Measurements from ENCODE around the gene ING3. TPM values are rescaled to one million over a fixed set of nuclear protein-coding genes. Genes with fewer than 3 reads are reported as not detected.

The ING3 gene
- total RNA-seq, 2 experiments from 2014 or later = 21.7 to 24.1 TPM

GRCh38 chr7:120997882-120998474 is 47.4 kb downstream of the ING3 start:
- Mint-ChIP-seq H3K36me3 (ENCODE audit: low read depth) (no peaks in the 10 kb centered on the region), H3K27me3 (peaks cover 5% of the 10 kb centered on the region), H3K9me3 (no peaks in the 10 kb centered on the region), H3K27ac (no peak overlapping the region), H3K4me1 (ENCODE audit: low read depth) (peaks cover 15% of the 10 kb centered on the region), H3K4me3 (no peak overlapping the region)
- TF ChIP-seq, protein P1, sequence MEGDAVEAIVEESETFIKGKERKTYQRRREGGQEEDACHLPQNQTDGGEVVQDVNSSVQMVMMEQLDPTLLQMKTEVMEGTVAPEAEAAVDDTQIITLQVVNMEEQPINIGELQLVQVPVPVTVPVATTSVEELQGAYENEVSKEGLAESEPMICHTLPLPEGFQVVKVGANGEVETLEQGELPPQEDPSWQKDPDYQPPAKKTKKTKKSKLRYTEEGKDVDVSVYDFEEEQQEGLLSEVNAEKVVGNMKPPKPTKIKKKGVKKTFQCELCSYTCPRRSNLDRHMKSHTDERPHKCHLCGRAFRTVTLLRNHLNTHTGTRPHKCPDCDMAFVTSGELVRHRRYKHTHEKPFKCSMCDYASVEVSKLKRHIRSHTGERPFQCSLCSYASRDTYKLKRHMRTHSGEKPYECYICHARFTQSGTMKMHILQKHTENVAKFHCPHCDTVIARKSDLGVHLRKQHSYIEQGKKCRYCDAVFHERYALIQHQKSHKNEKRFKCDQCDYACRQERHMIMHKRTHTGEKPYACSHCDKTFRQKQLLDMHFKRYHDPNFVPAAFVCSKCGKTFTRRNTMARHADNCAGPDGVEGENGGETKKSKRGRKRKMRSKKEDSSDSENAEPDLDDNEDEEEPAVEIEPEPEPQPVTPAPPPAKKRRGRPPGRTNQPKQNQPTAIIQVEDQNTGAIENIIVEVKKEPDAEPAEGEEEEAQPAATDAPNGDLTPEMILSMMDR (IDR thresholded peaks at IDR 0.05) = no peak
- ChIA-PET POLR2A (no interaction called here), CTCF (interaction anchor here (2.4 kb wide), 1 partner anchor 10 kb away, joined by 10 read pairs; the partner anchor contains the start of gene CPED1)
- intact Hi-C loops (cut with micrococcal nuclease) = no loop called here
- ATAC-seq = no peak
- DNase-seq = no peak

GRCh38 chr7:120998520-120998919 is 47.9 kb downstream of the ING3 start:
- CTCF ChIA-PET = interaction anchor here (0.7 to 2.4 kb wide), 3 partner anchors 9 to 12 kb away, joined by 3 to 10 read pairs (median 3); partner anchors contain the start of gene CPED1
- Mint-ChIP-seq H3K27me3 (peaks cover 6% of the 10 kb centered on the region), H3K4me3 (no peak overlapping the region), H3K4me1 (ENCODE audit: low read depth) (peaks cover 15% of the 10 kb centered on the region), H3K27ac (no peak overlapping the region), H3K9me3 (no peaks in the 10 kb centered on the region), H3K36me3 (ENCODE audit: low read depth) (no peaks in the 10 kb centered on the region)
- ATAC-seq (no peak), DNase-seq (no peak)
- intact Hi-C loops (cut with micrococcal nuclease) = no loop called here
- TF ChIP-seq, protein P1 (IDR thresholded peaks at IDR 0.05) = no peak
- POLR2A ChIA-PET = no interaction called here

DNA sequence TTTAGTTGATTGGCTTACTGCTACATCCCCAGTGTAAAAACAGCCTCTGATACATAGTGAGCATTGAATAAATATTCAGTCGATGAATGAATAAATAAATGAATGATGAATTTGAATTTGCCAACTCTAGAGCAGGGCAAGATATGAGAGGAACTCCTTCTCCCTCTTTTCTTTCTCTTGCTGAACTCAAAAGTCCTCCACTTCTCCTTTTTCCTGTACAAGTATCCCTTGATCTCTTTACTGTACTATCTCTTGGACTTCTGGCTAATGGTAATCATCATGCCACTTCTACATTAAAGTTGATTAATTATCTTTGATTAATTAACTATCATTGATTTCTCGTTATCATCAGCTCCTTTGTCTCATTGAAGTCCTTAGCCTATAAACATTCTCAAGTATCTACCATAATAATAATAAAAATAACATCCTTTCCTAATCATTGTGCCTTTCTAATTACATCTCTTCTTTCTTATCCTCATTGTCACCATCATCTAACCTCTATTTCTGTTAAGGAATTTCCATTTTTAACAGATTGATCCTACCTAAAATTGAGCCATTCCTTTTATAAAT is 48.5 kb downstream of the ING3 start:
- ChIA-PET CTCF (interaction anchor here (0.7 to 2.4 kb wide), 3 partner anchors 10 to 11 kb away, joined by 3 to 10 read pairs (median 3); partner anchors contain the start of gene CPED1), POLR2A (no interaction called here)
- H3K27me3 Mint-ChIP-seq = peaks cover 8% of the 10 kb centered on the region
- H3K4me3 Mint-ChIP-seq = no peak overlapping the region
- peaks cover 15% of the 10 kb centered on the region for H3K4me1 Mint-ChIP-seq (ENCODE audit: low read depth)
- no peaks in the 10 kb centered on the region for H3K36me3 Mint-ChIP-seq (ENCODE audit: low read depth)
- H3K9me3 Mint-ChIP-seq = no peaks in the 10 kb centered on the region
- intact Hi-C loops (cut with micrococcal nuclease) = no loop called here
- DNase-seq = no peak
- ATAC-seq = no peak
- TF ChIP-seq, protein P1 (IDR thresholded peaks at IDR 0.05) = no peak
- no peak overlapping the region for H3K27ac Mint-ChIP-seq

DNA sequence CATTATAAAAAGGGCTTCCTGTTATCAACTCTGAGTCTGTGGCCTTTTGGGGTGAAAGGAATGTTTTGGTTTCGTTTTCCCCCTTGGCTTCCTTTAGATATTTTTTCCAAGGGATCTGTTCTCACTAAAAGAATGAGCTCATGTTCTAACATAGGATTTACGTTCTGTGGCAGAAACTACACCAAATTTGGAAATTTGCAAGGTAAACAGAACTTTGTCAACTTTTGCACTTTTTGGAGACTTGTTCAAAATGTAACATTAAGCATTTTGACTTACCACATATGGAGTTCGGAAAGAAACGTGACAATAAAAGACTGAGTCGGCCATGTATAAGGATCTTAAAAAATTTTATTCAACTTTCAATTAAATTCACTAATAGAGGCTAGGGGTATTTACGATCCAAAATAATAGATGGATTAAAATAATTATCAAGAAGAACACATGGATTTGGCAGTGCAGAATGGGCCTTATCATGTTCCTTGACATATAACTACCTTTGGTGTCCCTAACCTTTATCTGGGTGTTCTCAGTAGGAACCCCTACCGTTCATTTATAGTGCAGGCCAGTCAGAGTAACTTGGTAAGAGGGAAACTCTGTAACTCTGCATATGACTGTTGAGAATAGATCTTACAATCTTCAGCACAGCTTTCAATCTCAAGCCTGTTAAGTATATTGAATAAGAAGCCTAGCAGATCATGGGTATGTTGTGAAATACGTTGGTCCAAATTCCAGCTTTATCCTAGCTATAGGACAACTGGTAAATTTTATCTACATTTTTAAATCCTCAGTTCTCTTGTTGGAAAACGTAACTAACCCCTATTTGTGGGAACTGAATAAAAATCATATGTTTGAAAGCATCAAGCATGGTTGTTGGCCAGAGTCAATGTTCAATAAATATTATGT is 49.8 kb downstream of the ING3 start:
- TF ChIP-seq, protein P1 (IDR thresholded peaks at IDR 0.05) = no peak
- POLR2A ChIA-PET = no interaction called here
- no peak overlapping the region for H3K27ac Mint-ChIP-seq
- H3K9me3 Mint-ChIP-seq = no peaks in the 10 kb centered on the region
- peaks cover 7% of the 10 kb centered on the region for H3K27me3 Mint-ChIP-seq
- DNase-seq = no peak
- no peaks in the 10 kb centered on the region for H3K36me3 Mint-ChIP-seq (ENCODE audit: low read depth)
- CTCF ChIA-PET = interaction anchor here (1.6 to 2.4 kb wide), 2 partner anchors 13 kb away, joined by 9 to 10 read pairs; partner anchors contain the start of gene CPED1
- intact Hi-C loops (cut with micrococcal nuclease) = no loop called here
- H3K4me1 Mint-ChIP-seq (ENCODE audit: low read depth) = peaks cover 15% of the 10 kb centered on the region
- ATAC-seq = no peak
- no peak overlapping the region for H3K4me3 Mint-ChIP-seq

All from activated CD8-positive, alpha-beta T cell treated with anti-CD3 and anti-CD28 coated beads for 36 hours (primary cell).